GM23338 (cell line): ENCODE measurements around the gene TOGARAM1. TPM values are rescaled to one million over a fixed set of nuclear protein-coding genes. Genes with fewer than 3 reads are reported as not detected.

ENCODE experiments used
- ATAC-seq: fragments of 200-7000 bp; cut with Tn5 transposase; 3 replicates; pipeline ENCODE4 v1.9.1; 2020
- DNase-seq: peaks from one replicate; pipeline ENCODE4 v3.0.0-alpha.2; 2015; ENCODE audit warnings: low spot score
- H2AFZ ChIP-seq: fragments of 200-600 bp; sonication (generic); 2 replicates; pipeline ENCODE4 v1.8.0; 2016; ENCODE audit warnings: antibody characterized with exemption, mild to moderate bottlenecking, moderate library complexity
- H3F3A ChIP-seq: fragments of 200-600 bp; sonication (generic); replicated peaks from 2 replicates; pipeline ENCODE4 v1.8.0; 2017; ENCODE audit warnings: antibody characterized with exemption, mixed run types, low read depth
- H3K27ac ChIP-seq: fragments of 200-600 bp; sonication (generic); 2 replicates; pipeline ENCODE4 v1.6.1; 2016; ENCODE audit warnings: low read depth
- H3K27me3 ChIP-seq: fragments of 200-600 bp; sonication (generic); 2 replicates; pipeline ENCODE4 v1.8.0; 2016; ENCODE audit warnings: mild to moderate bottlenecking, mixed run types, moderate library complexity; ENCODE audit not compliant: insufficient read depth
- H3K36me3 ChIP-seq: fragments of 200-600 bp; sonication (generic); 2 replicates; pipeline ENCODE4 v1.8.0; 2016; ENCODE audit warnings: mild to moderate bottlenecking; ENCODE audit not compliant: insufficient read depth
- H3K4me1 ChIP-seq: fragments of 200-600 bp; sonication (generic); 2 replicates; pipeline ENCODE4 v1.8.0; 2016; ENCODE audit warnings: mild to moderate bottlenecking, moderate library complexity; ENCODE audit not compliant: insufficient read depth
- H3K4me2 ChIP-seq: fragments of 200-600 bp; sonication (generic); 2 replicates; pipeline ENCODE4 v1.7.1; 2017; ENCODE audit warnings: mixed run types
- H3K4me3 ChIP-seq: fragments of 200-600 bp; sonication (generic); 2 replicates; pipeline ENCODE4 v1.6.1; 2016; ENCODE audit warnings: mixed run types
- H3K79me2 ChIP-seq: fragments of 200-600 bp; sonication (generic); replicated peaks from 2 replicates; pipeline ENCODE4 v1.8.0; 2017; ENCODE audit warnings: mild to moderate bottlenecking; ENCODE audit not compliant: insufficient read depth
- H3K9me2 ChIP-seq: fragments of 200-600 bp; sonication (generic); 2 replicates; pipeline ENCODE4 v1.8.0; 2017; ENCODE audit not compliant: insufficient read depth
- H4K20me1 ChIP-seq: fragments of 200-600 bp; sonication (generic); replicated peaks from 2 replicates; pipeline ENCODE4 v1.8.0; 2017; ENCODE audit warnings: mild to moderate bottlenecking; ENCODE audit not compliant: insufficient read depth
- H3K27ac Mint-ChIP-seq: 2 replicates; pipeline ENCODE4 v1.8.0; 2020; ENCODE audit warnings: inconsistent platforms, mild to moderate bottlenecking, moderate library complexity, mixed read lengths
- H3K27me3 Mint-ChIP-seq: 3 replicates; pipeline ENCODE4 v1.8.0; 2022; ENCODE audit warnings: low read depth, mild to moderate bottlenecking, moderate library complexity, mixed read lengths, inconsistent platforms; ENCODE audit not compliant: insufficient read depth, poor library complexity
- H3K36me3 Mint-ChIP-seq: 3 replicates; pipeline ENCODE4 v1.8.0; 2021; ENCODE audit warnings: low read depth, mild to moderate bottlenecking, inconsistent platforms, moderate library complexity, mixed read lengths
- H3K4me1 Mint-ChIP-seq: 3 replicates; pipeline ENCODE4 v1.8.0; 2020; ENCODE audit warnings: mild to moderate bottlenecking, inconsistent platforms, mixed read lengths
- H3K4me3 Mint-ChIP-seq: 3 replicates; pipeline ENCODE4 v1.8.0; 2021; ENCODE audit warnings: moderate library complexity, mild to moderate bottlenecking, inconsistent platforms, mixed read lengths
- H3K9me3 Mint-ChIP-seq: 3 replicates; pipeline ENCODE4 v1.8.0; 2020; ENCODE audit warnings: moderate library complexity, mild to moderate bottlenecking, inconsistent platforms, mixed read lengths
- CREB1 ChIP-seq: fragments of 250-450 bp; sonication (Bioruptor Pico); IDR thresholded peaks from 2 replicates; pipeline ENCODE4 v1.5.0; 2020; ENCODE audit warnings: low read depth, mild to moderate bottlenecking, moderate library complexity
- POLR2AphosphoS5 ChIP-seq: IDR thresholded peaks from 2 replicates; pipeline ENCODE4 v1.6.1; 2016; ENCODE audit warnings: antibody characterized with exemption, low read depth
- STAT1 ChIP-seq: IDR thresholded peaks from one replicate; pipeline ENCODE4 v1.6.1; 2016; ENCODE audit warnings: antibody characterized with exemption; ENCODE audit not compliant: unreplicated experiment
- polyA plus RNA-seq: library from polyadenylated mRNA; unstranded; fragments of >200 nt; fragmentation: Nextera tagmentation; extraction: Ambion mirVana; gene quantifications from 2 replicates; pipeline ENCODE4 v1.2.1, GENCODE V29; 2016
- total RNA-seq: library from RNA; depleted of rRNA; stranded (reverse); fragments of >200 nt; shearing (Covaris generic); gene quantifications from 2 replicates; pipeline ENCODE4 v1.2.3, GENCODE V29; 2014
- TF ChIP-seq, protein P1 (sequence below): fragments of 250-450 bp; sonication (Bioruptor Pico); IDR thresholded peaks from 2 replicates; pipeline ENCODE4 v1.5.0; 2020; ENCODE audit warnings: mild to moderate bottlenecking, moderate library complexity
- TF ChIP-seq, protein P2 (sequence below): IDR thresholded peaks from 2 replicates; pipeline ENCODE4 v1.6.1; 2016; ENCODE audit warnings: antibody characterized with exemption

The TOGARAM1 gene
- total and polyA plus RNA-seq, 2 experiments from 2014 or later, result 9.6 to 9.8 TPM

DNA sequence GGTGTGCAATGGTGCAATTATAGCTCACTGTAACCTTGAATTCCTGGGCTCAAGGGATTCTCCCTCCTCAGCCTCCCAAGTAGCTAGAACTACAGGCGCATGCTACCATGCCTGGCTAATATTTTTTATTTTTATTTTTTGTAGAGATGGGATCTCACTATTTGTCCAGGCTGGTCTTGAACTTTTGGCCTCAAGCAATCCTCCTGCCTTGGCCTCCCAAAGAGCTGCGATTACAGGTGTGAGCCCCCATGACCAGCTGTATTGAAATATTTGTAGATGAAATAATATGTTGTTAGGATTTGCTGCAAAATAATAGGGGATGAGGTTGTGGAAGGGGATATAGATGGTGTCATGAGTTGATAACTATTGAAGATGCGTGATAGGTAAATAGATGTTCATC is 5.1 kb upstream of the TOGARAM1 start:
- DNase-seq, result no peak

More for the DNA sequence above, 5.1 kb upstream of the TOGARAM1 start:
- no peaks in the 10 kb centered on the region for H3K9me3 Mint-ChIP-seq
- no peaks in the 10 kb centered on the region; the same call in 2 of the 3 replicates for H3K36me3 Mint-ChIP-seq
- H3K36me3 ChIP-seq, result no peaks in the 10 kb centered on the region
- no peaks in the 10 kb centered on the region; the same call in 1 of the 2 replicates for H4K20me1 ChIP-seq
- no peak overlapping the region for H3K4me3 ChIP-seq
- H3K27me3 ChIP-seq, result no peaks in the 10 kb centered on the region
- H3K9me2 ChIP-seq, result no peaks in the 10 kb centered on the region
- ATAC-seq, result no peak
- H3K27ac Mint-ChIP-seq, result no peak overlapping the region
- H3F3A ChIP-seq, result no peaks in the 10 kb centered on the region
- no peaks in the 10 kb centered on the region for H3K27me3 Mint-ChIP-seq
- peaks cover 10% of the 10 kb centered on the region; the same call in 2 of the 3 replicates for H3K4me1 Mint-ChIP-seq
- H3K27ac ChIP-seq, result no peak overlapping the region
- no peak overlapping the region for H2AFZ ChIP-seq
- H3K4me2 ChIP-seq, result no peak overlapping the region
- H3K4me1 ChIP-seq, result peaks cover 14% of the 10 kb centered on the region; the same call in 1 of the 2 replicates
- H3K4me3 Mint-ChIP-seq, result no peak overlapping the region
- TF ChIP-seq STAT1 (no peak), CREB1 (no peak), POLR2AphosphoS5 (no peak)
- TF ChIP-seq, protein P1, sequence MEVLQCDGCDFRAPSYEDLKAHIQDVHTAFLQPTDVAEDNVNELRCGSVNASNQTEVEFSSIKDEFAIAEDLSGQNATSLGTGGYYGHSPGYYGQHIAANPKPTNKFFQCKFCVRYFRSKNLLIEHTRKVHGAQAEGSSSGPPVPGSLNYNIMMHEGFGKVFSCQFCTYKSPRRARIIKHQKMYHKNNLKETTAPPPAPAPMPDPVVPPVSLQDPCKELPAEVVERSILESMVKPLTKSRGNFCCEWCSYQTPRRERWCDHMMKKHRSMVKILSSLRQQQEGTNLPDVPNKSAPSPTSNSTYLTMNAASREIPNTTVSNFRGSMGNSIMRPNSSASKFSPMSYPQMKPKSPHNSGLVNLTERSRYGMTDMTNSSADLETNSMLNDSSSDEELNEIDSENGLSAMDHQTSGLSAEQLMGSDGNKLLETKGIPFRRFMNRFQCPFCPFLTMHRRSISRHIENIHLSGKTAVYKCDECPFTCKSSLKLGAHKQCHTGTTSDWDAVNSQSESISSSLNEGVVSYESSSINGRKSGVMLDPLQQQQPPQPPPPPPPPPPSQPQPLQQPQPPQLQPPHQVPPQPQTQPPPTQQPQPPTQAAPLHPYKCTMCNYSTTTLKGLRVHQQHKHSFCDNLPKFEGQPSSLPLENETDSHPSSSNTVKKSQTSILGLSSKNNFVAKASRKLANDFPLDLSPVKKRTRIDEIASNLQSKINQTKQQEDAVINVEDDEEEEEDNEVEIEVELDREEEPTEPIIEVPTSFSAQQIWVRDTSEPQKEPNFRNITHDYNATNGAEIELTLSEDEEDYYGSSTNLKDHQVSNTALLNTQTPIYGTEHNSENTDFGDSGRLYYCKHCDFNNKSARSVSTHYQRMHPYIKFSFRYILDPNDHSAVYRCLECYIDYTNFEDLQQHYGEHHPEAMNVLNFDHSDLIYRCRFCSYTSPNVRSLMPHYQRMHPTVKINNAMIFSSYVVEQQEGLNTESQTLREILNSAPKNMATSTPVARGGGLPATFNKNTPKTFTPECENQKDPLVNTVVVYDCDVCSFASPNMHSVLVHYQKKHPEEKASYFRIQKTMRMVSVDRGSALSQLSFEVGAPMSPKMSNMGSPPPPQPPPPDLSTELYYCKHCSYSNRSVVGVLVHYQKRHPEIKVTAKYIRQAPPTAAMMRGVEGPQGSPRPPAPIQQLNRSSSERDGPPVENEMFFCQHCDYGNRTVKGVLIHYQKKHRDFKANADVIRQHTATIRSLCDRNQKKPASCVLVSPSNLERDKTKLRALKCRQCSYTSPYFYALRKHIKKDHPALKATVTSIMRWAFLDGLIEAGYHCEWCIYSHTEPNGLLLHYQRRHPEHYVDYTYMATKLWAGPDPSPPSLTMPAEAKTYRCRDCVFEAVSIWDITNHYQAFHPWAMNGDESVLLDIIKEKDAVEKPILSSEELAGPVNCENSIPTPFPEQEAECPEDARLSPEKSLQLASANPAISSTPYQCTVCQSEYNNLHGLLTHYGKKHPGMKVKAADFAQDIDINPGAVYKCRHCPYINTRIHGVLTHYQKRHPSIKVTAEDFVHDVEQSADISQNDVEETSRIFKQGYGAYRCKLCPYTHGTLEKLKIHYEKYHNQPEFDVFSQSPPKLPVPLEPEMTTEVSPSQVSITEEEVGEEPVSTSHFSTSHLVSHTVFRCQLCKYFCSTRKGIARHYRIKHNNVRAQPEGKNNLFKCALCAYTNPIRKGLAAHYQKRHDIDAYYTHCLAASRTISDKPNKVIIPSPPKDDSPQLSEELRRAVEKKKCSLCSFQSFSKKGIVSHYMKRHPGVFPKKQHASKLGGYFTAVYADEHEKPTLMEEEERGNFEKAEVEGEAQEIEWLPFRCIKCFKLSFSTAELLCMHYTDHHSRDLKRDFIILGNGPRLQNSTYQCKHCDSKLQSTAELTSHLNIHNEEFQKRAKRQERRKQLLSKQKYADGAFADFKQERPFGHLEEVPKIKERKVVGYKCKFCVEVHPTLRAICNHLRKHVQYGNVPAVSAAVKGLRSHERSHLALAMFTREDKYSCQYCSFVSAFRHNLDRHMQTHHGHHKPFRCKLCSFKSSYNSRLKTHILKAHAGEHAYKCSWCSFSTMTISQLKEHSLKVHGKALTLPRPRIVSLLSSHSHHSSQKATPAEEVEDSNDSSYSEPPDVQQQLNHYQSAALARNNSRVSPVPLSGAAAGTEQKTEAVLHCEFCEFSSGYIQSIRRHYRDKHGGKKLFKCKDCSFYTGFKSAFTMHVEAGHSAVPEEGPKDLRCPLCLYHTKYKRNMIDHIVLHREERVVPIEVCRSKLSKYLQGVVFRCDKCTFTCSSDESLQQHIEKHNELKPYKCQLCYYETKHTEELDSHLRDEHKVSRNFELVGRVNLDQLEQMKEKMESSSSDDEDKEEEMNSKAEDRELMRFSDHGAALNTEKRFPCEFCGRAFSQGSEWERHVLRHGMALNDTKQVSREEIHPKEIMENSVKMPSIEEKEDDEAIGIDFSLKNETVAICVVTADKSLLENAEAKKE (CRISPR knock-in tag), result no peak
- TF ChIP-seq, protein P2, sequence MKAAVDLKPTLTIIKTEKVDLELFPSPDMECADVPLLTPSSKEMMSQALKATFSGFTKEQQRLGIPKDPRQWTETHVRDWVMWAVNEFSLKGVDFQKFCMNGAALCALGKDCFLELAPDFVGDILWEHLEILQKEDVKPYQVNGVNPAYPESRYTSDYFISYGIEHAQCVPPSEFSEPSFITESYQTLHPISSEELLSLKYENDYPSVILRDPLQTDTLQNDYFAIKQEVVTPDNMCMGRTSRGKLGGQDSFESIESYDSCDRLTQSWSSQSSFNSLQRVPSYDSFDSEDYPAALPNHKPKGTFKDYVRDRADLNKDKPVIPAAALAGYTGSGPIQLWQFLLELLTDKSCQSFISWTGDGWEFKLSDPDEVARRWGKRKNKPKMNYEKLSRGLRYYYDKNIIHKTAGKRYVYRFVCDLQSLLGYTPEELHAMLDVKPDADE, result no peak
- H3K79me2 ChIP-seq, result peaks cover 80% of the 10 kb centered on the region
